Measurements from ENCODE around the gene CASZ1. TPM values are rescaled to one million over a fixed set of nuclear protein-coding genes. Genes with fewer than 3 reads are reported as not detected.

Gene CASZ1
- total RNA-seq, 1 experiment from 2014 or later: 15.2 TPM

- no peak for DNase-seq
- Histone ChIP-seq H3K9me3 (ENCODE audit: insufficient read depth, low read depth) (no peaks in the 10 kb centered on the region), H3K27ac (no peak overlapping the region), H3F3A (ENCODE audit: insufficient read depth, low read depth) (no peaks in the 10 kb centered on the region), H4K20me1 (ENCODE audit: insufficient read depth) (no peaks in the 10 kb centered on the region), H3K4me1 (replicated peaks; ENCODE audit: insufficient read depth) (no peaks in the 10 kb centered on the region), H3K79me2 (ENCODE audit: low read depth) (no peaks in the 10 kb centered on the region), H2AFZ (no peak overlapping the region), H3K9me2 (ENCODE audit: insufficient read depth) (no peaks in the 10 kb centered on the region), H3K36me3 (ENCODE audit: low read depth) (no peaks in the 10 kb centered on the region), H3K27me3 (ENCODE audit: insufficient read depth, low read depth) (no peaks in the 10 kb centered on the region), H3K4me2 (no peak overlapping the region), H3K4me3 (no peak overlapping the region)
- no TSS peak for BruUV-seq (replicated peaks)
- POLR2A ChIA-PET (ENCODE audit: unreplicated experiment): interaction anchor here (0.7 kb wide), 1 partner anchor 41 kb away, joined by 3 read pairs; no protein-coding TSS in a partner anchor
- intact Hi-C loops (cut with micrococcal nuclease; ENCODE audit: unreplicated experiment): no loop called here
- CTCF ChIA-PET: no interaction called here
- TF ChIP-seq CTCF (conservative IDR thresholded peaks at IDR 0.05) (no peak), EZH2 (IDR thresholded peaks at IDR 0.05; ENCODE audit: low read depth) (no peak)
Measured at GRCh38 chr1:10628685-10629084, 167.8 kb downstream of the CASZ1 start.

- Histone ChIP-seq H3K4me3 (no peak overlapping the region), H2AFZ (no peak overlapping the region), H3K27me3 (ENCODE audit: insufficient read depth, low read depth) (no peaks in the 10 kb centered on the region), H3K79me2 (ENCODE audit: low read depth) (no peaks in the 10 kb centered on the region), H3K36me3 (ENCODE audit: low read depth) (no peaks in the 10 kb centered on the region), H3K27ac (no peak overlapping the region), H3K4me1 (replicated peaks; ENCODE audit: insufficient read depth) (no peaks in the 10 kb centered on the region), H3F3A (ENCODE audit: insufficient read depth, low read depth) (no peaks in the 10 kb centered on the region), H3K4me2 (no peak overlapping the region), H3K9me2 (ENCODE audit: insufficient read depth) (no peaks in the 10 kb centered on the region), H4K20me1 (ENCODE audit: insufficient read depth) (no peaks in the 10 kb centered on the region), H3K9me3 (ENCODE audit: insufficient read depth, low read depth) (no peaks in the 10 kb centered on the region)
- BruUV-seq (replicated peaks): no TSS peak
- intact Hi-C loops (cut with micrococcal nuclease; ENCODE audit: unreplicated experiment): no loop called here
- TF ChIP-seq CTCF (conservative IDR thresholded peaks at IDR 0.05): no peak
- TF ChIP-seq EZH2 (IDR thresholded peaks at IDR 0.05; ENCODE audit: low read depth): no peak
- POLR2A ChIA-PET (ENCODE audit: unreplicated experiment): no interaction called here
- no peak for DNase-seq
- CTCF ChIA-PET: no interaction called here
Measured at GRCh38 chr1:10626791-10627410, 169.5 kb downstream of the CASZ1 start.

- Histone ChIP-seq H3K27ac (no peak overlapping the region), H3K36me3 (ENCODE audit: low read depth) (no peaks in the 10 kb centered on the region), H3K9me2 (ENCODE audit: insufficient read depth) (no peaks in the 10 kb centered on the region), H3F3A (ENCODE audit: insufficient read depth, low read depth) (no peaks in the 10 kb centered on the region), H3K4me3 (no peak overlapping the region), H4K20me1 (ENCODE audit: insufficient read depth) (no peaks in the 10 kb centered on the region), H3K9me3 (ENCODE audit: insufficient read depth, low read depth) (no peaks in the 10 kb centered on the region), H2AFZ (no peak overlapping the region), H3K4me1 (replicated peaks; ENCODE audit: insufficient read depth) (no peaks in the 10 kb centered on the region), H3K79me2 (ENCODE audit: low read depth) (no peaks in the 10 kb centered on the region), H3K27me3 (ENCODE audit: insufficient read depth, low read depth) (no peaks in the 10 kb centered on the region), H3K4me2 (no peak overlapping the region)
- intact Hi-C loops (cut with micrococcal nuclease; ENCODE audit: unreplicated experiment): no loop called here
- ChIA-PET CTCF (no interaction called here), POLR2A (ENCODE audit: unreplicated experiment) (no interaction called here)
- TF ChIP-seq CTCF (conservative IDR thresholded peaks at IDR 0.05) (no peak), EZH2 (IDR thresholded peaks at IDR 0.05; ENCODE audit: low read depth) (no peak)
- no peak for DNase-seq
- no TSS peak for BruUV-seq (replicated peaks)
Measured at GRCh38 chr1:10626131-10626731, 170.2 kb downstream of the CASZ1 start.

Data from PC-9 (cell line).